ENCODE measurements around the gene GEN1.

The GEN1 gene, protein sequence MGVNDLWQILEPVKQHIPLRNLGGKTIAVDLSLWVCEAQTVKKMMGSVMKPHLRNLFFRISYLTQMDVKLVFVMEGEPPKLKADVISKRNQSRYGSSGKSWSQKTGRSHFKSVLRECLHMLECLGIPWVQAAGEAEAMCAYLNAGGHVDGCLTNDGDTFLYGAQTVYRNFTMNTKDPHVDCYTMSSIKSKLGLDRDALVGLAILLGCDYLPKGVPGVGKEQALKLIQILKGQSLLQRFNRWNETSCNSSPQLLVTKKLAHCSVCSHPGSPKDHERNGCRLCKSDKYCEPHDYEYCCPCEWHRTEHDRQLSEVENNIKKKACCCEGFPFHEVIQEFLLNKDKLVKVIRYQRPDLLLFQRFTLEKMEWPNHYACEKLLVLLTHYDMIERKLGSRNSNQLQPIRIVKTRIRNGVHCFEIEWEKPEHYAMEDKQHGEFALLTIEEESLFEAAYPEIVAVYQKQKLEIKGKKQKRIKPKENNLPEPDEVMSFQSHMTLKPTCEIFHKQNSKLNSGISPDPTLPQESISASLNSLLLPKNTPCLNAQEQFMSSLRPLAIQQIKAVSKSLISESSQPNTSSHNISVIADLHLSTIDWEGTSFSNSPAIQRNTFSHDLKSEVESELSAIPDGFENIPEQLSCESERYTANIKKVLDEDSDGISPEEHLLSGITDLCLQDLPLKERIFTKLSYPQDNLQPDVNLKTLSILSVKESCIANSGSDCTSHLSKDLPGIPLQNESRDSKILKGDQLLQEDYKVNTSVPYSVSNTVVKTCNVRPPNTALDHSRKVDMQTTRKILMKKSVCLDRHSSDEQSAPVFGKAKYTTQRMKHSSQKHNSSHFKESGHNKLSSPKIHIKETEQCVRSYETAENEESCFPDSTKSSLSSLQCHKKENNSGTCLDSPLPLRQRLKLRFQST

DNA sequence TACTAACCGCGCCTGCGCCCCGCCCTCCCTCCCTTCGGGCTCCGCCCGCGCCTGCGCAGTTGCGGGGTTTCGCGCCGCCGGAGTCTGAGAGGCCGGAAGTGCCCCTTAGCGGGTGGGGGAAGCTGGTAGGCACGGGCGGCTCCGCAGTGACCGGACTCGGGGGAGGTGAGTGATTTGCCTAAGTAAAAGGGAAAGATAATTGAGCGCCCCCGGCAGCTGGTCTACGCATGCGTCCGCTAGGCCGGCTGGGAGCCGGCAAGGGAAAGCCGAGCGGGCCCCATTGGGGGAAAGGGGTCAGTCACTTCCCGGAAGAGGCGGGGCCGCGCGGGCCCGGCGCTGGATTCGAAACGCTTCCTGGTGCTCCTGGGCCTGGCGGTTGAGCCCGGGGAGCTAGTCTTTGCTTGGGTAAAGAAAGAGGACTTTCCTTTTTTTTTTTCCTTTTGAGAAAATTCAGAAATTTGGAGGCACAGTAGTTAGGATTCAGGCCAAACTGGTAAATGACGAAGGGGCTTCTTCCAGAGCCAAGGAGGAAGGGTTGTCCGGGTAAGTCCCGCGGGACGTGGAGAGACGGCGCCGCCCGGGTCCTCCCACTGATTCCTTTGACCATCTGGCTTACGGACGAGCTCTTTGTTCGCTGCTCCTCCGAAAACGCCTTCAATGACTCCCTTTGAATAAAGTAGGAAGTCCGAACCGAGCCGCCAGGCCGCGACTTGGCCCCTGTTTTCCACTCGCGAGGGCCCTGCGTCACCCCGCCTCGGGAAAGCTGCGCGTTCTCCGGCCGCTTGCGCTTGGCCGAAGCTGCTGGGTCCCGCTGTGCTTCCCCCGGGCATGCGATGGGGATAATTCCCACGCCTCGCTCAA, at the start of gene GEN1, which contains the start of gene SMC6:
Gene GEN1, plus strand, starts transcription at position 336 of the 861 bp plus-strand sequence. CDS start 5,806 bp downstream, outside the sequence.
Gene SMC6, minus strand, starts transcription at position 8 of the 861 bp plus-strand sequence. CDS start 7,864 bp downstream, outside the sequence.
- DNase-seq (ENCODE audit: low read depth) = peak; percentile 86

DNA sequence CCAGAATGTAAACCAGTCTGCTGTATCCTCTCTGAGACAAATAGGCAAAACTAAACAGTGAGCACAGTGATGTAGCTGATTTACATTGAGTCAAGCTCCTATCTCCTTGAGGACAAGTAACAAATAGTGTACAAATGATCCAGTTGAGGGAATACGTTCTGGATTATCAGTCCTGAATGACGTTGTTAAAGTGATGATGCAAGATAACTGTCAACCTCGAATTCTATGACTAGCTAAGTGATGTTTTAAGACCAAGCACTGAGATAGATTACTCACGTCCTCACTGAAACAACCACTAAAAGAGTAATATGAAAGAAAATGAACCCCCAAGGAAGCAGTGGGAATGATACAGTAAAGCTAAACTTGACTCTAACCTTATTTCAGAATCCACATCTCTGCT, 47.1 kb upstream of the GEN1 start:
- DNase-seq (ENCODE audit: low read depth) = no peak

DNA sequence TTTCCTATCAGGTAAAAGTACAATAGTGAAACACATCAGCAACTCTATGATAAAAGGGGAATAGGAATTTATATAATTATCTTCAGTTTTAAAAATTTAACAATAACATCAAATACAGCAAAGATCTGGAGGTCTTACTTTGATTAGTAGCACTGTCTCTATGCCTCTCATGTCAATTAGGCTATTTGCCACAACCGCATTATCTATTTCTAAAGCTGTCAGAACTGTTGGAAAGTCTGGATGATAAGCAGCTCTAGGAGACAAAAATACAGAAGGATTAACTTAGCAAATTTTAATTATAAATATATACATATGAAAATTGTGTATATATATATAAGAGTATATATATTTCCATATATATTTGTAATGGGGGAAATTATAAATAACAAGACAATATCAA, 45.4 kb upstream of the GEN1 start:
- no peak for DNase-seq (ENCODE audit: low read depth)

DNA sequence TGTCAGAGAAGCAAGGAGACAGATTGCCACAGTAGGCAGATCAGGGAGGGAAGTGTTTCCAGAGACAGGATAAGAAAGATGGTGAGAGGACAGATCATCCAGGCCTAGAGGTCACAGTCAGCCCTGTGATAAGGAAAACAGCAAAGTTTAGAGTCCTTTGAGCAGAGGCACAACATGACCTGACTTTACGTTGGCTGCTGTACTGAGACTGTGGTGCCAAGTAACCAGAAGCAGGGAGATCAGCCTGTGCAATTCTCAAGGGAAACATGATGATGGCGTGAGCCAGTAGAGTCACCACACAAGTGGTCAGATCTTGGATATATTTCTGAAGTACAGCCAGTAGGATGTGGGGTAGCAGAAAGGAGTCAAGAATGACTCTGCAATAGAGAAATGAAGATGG, 44.0 kb upstream of the GEN1 start:
- DNase-seq (ENCODE audit: low read depth) = no peak

DNA sequence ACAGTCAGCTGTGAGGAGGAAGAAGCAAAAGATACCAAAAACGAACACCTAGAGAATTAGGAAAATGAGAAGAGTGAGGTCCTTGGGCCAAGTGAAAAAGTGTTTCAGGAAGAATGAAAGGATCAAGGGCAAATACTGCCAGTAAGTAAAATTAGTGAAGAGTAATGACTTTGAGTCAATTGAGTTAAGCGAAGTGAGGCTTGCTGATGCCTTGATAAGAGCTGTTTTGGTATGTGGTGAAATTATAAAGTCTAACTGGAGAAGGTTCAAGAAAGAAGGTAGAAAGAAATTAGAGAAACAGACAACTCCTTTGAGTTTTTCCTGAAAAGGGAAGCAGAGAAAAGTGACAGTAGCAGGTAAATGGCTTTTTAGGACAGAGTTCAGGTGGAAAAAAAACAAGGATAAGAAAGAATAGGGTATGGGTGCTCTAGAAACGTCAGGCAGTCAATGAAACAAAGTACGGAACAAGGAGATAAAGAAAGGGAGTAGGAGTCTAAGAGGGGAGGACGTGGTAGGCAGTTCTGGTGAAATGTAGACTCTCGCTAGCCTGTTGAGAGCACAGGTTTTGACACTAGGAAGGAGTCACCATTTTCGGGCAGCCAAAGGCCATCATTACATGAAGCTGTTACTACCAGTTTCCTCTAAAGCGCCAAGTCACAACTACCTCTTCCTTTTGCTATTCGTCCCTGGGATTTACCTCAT, 43.2 kb upstream of the GEN1 start:
- no peak for DNase-seq (ENCODE audit: low read depth)

DNA sequence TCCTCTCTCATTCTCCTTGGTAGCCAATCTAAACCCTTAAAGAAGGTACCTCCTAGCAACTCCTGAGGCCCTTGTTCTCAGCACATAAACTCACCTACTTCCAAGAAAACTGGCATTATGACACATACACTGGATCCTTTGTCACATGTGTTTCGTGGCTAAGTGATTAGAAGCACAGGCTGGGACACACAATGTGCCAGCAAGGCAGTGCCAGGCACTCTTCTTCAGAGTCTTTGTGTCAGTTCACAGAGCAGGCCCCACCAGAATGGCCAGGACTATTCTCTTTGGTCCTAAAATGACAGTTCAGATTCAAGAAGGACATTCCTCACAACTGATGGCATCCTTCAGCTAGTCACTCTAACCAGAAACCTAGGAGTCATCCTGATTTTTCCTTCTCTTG, 40.6 kb upstream of the GEN1 start:
- no peak for DNase-seq (ENCODE audit: low read depth)

DNA sequence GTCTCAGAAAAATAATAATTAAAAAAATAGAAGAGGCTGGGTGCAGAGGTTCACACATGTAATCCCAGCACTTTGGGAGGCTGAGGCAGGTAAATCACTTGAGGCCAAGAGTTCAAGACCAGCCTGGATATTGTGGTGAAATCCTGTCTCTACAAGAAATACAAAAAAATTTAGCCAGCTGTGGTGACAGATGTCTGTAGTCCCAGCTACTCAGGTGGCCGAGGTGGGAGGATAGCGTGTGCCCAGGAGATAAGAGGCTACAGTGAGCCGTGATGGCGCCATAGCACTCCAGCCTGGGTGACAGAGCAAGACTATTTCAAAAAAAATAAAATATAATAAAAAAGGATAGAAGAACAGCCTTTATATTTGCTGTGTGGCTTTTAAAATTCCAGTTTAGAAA, 36.3 kb upstream of the GEN1 start:
- no peak for DNase-seq (ENCODE audit: low read depth)

DNA sequence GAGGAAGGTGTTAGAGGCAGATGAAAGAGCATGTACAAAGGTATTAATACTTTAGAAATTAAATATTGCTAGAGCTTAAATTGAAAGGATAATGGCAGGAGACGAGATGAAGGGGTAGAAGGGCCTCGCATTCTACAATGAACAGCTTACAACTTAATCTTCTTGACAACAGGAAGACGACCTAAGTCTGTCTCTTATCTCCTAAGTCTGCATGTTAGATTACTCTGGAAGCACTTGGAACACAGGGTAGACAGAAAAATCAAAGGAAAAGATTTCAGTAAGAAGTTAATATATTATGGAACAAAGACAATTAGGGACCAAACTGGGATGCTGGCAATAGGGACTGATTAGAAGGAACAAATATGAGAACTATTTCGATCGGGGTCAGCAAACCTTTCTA, 35.2 kb upstream of the GEN1 start:
- no peak for DNase-seq (ENCODE audit: low read depth)

DNA sequence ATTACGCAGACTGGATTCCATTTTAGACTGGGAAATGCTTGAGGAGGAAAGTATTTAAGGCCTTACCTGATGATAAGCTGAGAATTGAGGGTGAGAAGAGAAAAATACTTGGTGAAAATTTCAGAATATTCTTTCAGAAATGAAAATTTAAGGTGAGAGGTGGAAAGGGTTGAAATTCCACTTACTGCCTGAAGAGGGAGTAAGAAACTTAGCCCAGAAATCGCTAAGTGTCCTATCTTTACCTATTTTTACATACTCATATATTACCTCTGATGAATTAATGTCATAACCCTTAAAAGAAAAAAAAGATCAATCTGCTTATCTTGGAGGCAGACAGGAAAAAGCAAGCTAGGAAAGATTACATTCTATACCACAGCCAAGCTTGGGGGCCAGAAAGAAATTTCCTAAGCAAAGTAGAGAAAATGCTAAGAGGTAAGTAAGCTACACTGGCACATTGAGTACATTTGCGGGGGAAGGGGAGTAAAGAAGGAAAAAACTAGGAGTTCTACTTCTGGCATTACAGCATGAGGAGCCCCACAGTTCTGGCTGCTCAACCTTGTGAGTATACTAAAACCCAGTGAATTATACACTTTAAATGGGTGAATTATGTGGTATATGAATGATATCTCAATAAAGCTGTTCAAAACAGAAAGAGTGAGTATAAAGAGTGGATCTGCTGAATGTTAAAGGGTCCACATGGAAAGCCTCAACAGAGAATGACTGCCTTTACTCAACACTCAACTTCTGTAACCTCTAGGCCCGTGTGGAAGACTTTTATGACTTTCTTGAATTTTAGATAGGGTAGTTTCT, 34.2 kb upstream of the GEN1 start:
- no peak for DNase-seq (ENCODE audit: low read depth)

DNA sequence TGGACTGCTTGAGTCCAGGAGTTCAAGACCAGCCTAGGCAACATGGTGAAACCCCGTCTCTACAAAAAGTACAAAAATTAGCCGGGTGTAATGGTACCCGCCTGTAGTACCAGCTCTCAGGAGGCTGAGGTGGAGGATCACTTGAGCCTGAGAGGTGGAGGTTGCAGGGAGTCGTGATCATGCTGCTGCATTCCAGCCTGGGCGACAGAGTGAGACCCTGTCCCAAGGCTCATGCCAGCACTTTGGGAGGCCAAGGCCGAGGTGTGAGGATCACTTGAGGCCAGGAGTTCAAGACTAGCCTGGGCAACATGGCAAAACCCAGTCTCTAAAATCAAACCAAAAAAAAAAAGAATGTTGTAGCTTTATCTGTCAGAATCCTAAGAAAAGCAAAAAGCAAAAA, 25.7 kb upstream of the GEN1 start:
- no peak for DNase-seq (ENCODE audit: low read depth)

DNA sequence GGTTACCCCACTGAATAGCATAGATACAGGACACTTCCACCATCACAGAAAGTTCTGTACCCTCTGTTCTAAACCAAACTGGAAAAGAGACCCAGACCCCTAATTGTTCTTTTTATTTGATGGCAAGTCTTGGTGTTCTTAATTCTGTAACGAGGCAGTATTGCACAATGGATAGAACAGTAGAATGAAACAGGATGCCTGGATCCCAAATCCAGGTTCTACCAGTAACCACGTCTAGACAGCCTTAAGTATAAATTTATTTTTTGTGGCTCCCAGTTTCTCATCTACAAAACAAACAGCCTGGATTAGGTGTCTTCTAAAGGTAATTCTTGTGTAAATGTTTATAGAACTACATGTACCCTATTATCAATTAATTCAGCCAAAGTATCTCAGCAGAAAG, 24.1 kb upstream of the GEN1 start:
- DNase-seq (ENCODE audit: low read depth) = no peak

DNA sequence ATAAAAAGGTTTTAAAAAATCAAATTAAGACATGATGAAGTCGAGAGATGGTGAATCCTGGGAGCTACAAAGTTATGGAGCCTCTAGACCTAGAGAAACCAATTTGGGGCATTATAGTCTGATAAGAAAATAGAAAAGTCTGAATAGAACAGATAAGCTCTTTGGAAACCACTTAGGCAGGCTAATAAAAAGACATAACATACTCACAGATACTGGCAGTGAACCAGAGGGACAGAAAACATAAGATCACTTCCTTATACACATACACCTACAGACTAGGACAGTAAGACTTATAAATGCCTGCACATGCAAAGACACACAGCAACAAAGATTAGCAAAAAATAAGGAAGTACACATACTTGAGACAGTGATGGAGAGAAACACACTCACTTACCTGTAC, 20.3 kb upstream of the GEN1 start:
- DNase-seq (ENCODE audit: low read depth) = no peak

DNA sequence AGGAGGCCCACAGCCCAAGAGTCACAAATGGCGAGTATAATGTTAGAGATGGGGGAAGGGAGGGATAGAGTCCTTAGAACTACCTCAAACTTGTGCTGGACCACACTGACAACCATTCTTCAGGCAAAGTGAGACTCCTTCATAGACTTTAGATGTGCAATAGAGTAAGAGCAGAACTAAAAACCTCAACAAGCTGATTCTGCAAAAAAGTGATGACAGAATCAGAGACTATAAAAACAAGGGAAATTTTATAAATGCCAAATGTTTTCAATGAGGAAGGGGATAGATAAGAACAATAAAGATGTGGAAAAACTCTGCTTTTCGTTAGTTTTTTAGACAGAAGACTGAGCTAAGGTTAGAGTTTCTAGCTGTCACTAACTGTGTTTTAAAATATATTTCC, 18.1 kb upstream of the GEN1 start:
- no peak for DNase-seq (ENCODE audit: low read depth)

DNA sequence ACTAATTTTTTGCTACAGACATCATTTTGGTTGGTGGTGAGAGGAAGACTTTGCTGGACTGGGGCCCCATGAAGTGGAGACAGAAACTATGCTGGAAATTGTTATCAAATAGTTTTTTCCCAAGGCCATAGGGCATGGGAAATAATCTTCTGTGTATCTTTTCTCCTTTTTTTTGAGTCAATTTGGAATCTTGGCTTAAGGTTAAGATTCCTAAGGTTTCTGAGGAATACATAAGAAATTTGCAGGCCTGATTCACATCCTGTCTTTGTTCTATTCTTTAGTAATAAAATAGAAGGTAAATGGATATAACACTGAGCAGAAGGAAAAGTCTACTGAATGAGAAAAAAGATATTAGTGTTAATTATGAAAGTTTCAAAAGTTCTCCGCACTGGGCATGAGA, 16.9 kb upstream of the GEN1 start:
- DNase-seq (ENCODE audit: low read depth) = no peak

DNA sequence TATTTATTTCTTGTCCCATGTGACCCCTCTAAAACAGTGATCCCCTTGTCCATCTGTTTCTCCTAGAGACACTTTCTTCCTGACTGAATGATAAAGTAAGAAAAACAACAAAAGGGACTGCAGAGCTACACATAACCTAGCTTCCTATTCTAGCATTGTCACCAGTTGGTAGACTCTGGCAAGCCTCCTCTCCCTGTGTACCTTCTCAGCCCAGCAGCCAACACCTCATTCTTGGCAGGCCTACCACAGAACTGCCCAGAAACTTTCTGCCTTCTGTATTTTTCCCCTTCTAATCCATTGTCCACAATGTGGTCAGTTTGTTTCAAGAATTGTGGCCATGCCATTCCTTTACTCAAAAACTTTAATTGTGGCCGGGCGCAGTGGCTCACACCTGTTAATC, 13.7 kb upstream of the GEN1 start:
- DNase-seq (ENCODE audit: low read depth) = no peak

DNA sequence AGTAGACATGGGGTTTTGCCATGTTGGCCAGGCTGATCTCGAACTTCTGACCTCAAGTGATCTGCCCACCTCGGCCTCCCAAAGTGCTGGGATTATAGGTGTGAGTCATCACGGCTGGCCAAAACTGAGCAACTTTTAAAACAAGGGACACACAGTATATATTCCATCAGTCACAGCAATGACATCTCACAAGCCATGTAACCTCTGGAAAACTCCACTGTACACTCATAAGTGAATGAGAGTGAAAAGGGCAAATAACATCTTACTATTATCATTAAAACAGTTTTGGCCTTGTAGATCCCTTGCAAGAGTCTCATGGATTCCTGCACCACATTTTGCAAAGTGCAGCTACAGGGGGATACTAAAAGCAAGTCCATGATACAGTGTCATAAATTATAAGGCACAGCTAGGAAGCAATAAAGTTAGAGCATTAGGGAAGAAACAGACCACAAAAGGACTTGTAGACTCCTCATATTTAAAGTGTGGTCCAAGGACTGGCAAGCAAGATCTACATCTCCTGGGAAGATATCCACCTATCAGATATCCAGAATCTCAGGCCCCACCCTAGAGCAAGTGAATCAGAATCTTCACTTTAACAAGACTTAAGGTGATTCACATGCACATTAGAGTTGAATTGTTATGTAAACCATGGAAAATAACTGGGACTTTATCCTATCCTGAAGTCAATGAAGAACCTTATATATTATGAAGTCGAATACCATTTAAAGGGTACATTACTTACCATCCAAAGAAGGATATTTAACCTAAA, 6.1 kb upstream of the GEN1 start:
- no peak for DNase-seq (ENCODE audit: low read depth)

DNA sequence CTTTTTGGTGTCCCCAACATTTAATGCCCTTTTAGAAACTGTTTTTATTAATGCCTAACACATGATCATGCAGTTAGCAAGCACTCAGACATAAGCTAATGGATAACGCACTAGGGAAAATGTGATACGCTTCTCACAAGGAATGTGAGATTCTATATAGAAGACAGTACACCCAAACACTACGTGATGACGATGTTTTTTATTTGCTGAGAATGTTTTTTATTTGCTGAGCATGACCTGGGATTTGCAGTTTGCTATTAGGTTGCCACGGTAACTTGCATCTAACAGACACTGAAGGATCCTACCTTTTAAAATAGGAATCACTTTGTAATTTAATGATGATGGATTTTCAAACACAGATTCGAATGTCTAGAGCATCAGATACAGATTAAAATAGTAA, 5.2 kb upstream of the GEN1 start:
- DNase-seq (ENCODE audit: low read depth) = no peak

DNA sequence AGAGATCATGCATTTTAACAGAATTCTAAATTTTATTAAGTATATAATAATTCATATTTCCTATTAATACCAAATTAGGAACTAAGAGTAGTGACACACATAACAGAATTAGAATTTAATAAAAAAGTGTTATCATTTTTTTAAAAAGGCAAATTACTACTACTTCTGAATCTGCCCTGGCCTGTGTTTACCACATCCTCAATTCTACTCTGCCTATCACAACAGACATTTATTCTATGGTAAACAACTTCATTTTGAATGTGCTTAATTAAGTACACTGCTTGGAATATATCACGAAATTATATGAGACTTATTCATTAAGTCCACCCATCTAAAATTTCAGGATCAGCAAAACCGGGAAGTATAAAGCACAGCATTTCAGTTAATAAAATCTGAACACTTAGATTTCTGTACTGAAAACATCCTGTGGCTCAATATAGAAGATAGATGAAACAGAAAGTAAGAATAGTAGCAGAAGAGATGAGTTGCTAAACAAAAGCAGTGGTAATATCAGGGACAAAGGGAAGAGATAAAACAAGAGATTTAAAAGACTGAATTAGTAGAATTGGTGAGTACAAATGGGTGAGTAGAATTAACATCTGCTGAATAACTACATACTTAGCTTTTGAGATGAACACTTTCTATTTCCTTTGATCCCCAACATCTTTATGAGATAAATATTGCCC, 4.0 kb upstream of the GEN1 start:
- DNase-seq (ENCODE audit: low read depth) = no peak

DNA sequence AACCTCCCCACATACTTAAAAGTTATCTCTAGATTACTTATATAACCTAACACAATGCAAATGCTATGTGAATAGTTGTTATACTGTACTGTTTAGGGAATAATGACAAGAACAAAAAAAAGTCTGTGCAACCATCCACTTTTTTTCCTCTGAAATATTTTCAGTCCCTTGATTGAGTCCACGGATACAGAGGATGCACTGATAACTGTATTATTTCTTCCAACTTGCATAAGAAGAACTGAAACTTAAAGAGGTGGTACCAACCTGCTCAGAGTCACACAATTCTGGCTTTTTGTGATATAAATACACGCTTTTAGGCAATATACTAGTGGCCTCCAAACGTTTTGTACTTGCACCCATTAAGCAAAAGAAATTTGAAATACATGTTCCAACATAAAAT, 1.7 kb upstream of the GEN1 start:
- DNase-seq (ENCODE audit: low read depth) = no peak

Data from activated gamma-delta T cell treated with anti-CD3 and anti-CD28 coated beads, Interleukin-2, amount 50 U/mL, for 16 hours (primary cell).